ENCODE results near the gene NDUFAF3.

NDUFAF3 gene

GRCh38 chr3:49021813-49022687 is at the start of gene NDUFAF3:
NDUFAF3 (plus strand) TSS chr3:49022121; CDS start chr3:49022145, 24 bp downstream.
- peak; percentile 97 to 100 (median 97) for TF ChIP-seq CTCF (IDR thresholded peaks at IDR 0.05; ENCODE audit: unreplicated experiment in 3 of 3)
- Mint-ChIP-seq H3K27ac (peak within 1 kb of the TSS; percentile 95 to 99 (median 96)), H3K27me3 (ENCODE audit: low read depth) (no peaks in the 10 kb centered on the region), H3K36me3 (ENCODE audit: low read depth) (peaks cover 36% of the 10 kb centered on the region), H3K9me3 (no peaks in the 10 kb centered on the region), H3K4me3 (peak within 1 kb of the TSS; percentile 96 to 98 (median 98)), H3K4me1 (peaks cover 24% of the 10 kb centered on the region)

GRCh38 chr3:48974076-48974864 is 47.7 kb upstream of the NDUFAF3 start:
- no peak overlapping the region for H3K27ac Mint-ChIP-seq
- H3K36me3 Mint-ChIP-seq (ENCODE audit: low read depth) = peaks cover 70% of the 10 kb centered on the region
- no peaks in the 10 kb centered on the region for H3K27me3 Mint-ChIP-seq (ENCODE audit: low read depth)
- TF ChIP-seq CTCF (IDR thresholded peaks at IDR 0.05; ENCODE audit: unreplicated experiment in 3 of 3) = no peak
- no peak overlapping the region for H3K4me3 Mint-ChIP-seq
- H3K4me1 Mint-ChIP-seq = peaks cover 4% of the 10 kb centered on the region
- no peaks in the 10 kb centered on the region for H3K9me3 Mint-ChIP-seq

- H3K9me3 Mint-ChIP-seq = no peaks in the 10 kb centered on the region
- no peak overlapping the region for H3K27ac Mint-ChIP-seq
- H3K4me3 Mint-ChIP-seq = no peak overlapping the region
- H3K27me3 Mint-ChIP-seq (ENCODE audit: low read depth) = no peaks in the 10 kb centered on the region
- peaks cover 67% of the 10 kb centered on the region for H3K36me3 Mint-ChIP-seq (ENCODE audit: low read depth)
- H3K4me1 Mint-ChIP-seq = no peaks in the 10 kb centered on the region
- TF ChIP-seq CTCF (IDR thresholded peaks at IDR 0.05; ENCODE audit: unreplicated experiment in 3 of 3) = no peak
Observed at GRCh38 chr3:48979451-48979850, 42.5 kb upstream of the NDUFAF3 start.

- Mint-ChIP-seq H3K27me3 (ENCODE audit: low read depth) (no peaks in the 10 kb centered on the region), H3K27ac (no peak overlapping the region), H3K4me1 (no peaks in the 10 kb centered on the region), H3K4me3 (no peak overlapping the region), H3K9me3 (no peaks in the 10 kb centered on the region), H3K36me3 (ENCODE audit: low read depth) (peaks cover 59% of the 10 kb centered on the region)
- TF ChIP-seq CTCF (IDR thresholded peaks at IDR 0.05; ENCODE audit: unreplicated experiment in 3 of 3) = no peak
Observed at GRCh38 chr3:48980295-48980694, 41.6 kb upstream of the NDUFAF3 start.

GRCh38 chr3:48982016-48982415 is 39.9 kb upstream of the NDUFAF3 start:
- H3K4me3 Mint-ChIP-seq = no peak overlapping the region
- H3K27ac Mint-ChIP-seq = no peak overlapping the region
- TF ChIP-seq CTCF (IDR thresholded peaks at IDR 0.05; ENCODE audit: unreplicated experiment in 3 of 3) = no peak
- H3K36me3 Mint-ChIP-seq (ENCODE audit: low read depth) = peaks cover 44% of the 10 kb centered on the region
- H3K9me3 Mint-ChIP-seq = no peaks in the 10 kb centered on the region
- no peaks in the 10 kb centered on the region for H3K4me1 Mint-ChIP-seq
- H3K27me3 Mint-ChIP-seq (ENCODE audit: low read depth) = no peaks in the 10 kb centered on the region

All from nephron (organoid).